ENCODE measurements around the gene TMEM239. TPM values are rescaled to one million over a fixed set of nuclear protein-coding genes. Genes with fewer than 3 reads are reported as not detected.
A peak's percentile ranks its signal among the peaks of the same experiment; 100 is the strongest.

Gene TMEM239
- total and polyA plus RNA-seq, 5 donors from 2014 or later: not detected

GRCh38 chr20:2838170-2838797, 22.1 kb downstream of the TMEM239 start:
- H3K9me3 Mint-ChIP-seq: no peaks in the 10 kb centered on the region
- Histone ChIP-seq H3K9me3 (ENCODE audit: control insufficient read depth in 2 of 2, low read length in 2 of 2) (no peaks in the 10 kb centered on the region), H3K27ac (ENCODE audit: insufficient read depth, low read length, poor library complexity, severe bottlenecking) (no peak overlapping the region), H3K27me3 (ENCODE audit: control insufficient read depth, insufficient read depth, low read length) (no peaks in the 10 kb centered on the region), H3K4me3 (ENCODE audit: low read depth, low read length) (no peak overlapping the region), H3K4me1 (ENCODE audit: control insufficient read depth, insufficient read depth, low read length, poor library complexity, severe bottlenecking) (peaks cover 23% of the 10 kb centered on the region), H3K36me3 (ENCODE audit: control insufficient read depth, insufficient read depth, low read length) (peaks cover 4% of the 10 kb centered on the region)
- peaks cover 10 to 40% (median 17%) of the 10 kb centered on the region in 4 donors for H3K4me1 Mint-ChIP-seq
- ATAC-seq (ENCODE audit: low read depth in 2 of 2) (no peak), DNase-seq (no peak)
- peak overlapping the region in 1 of 3 donors; percentile 36 for H3K27ac Mint-ChIP-seq
- peaks cover 16% of the 10 kb centered on the region for H3K36me3 Mint-ChIP-seq
- peak overlapping the region; percentile 52 to 78 (median 68) for H3K4me3 Mint-ChIP-seq
- no peaks in the 10 kb centered on the region for H3K27me3 Mint-ChIP-seq

GRCh38 chr20:2838847-2839671, 22.9 kb downstream of the TMEM239 start:
- Mint-ChIP-seq H3K9me3 (no peaks in the 10 kb centered on the region), H3K4me3 (peak overlapping the region; percentile 86 to 90 (median 88)), H3K27me3 (no peaks in the 10 kb centered on the region), H3K4me1 (peaks cover 17 to 47% (median 21%) of the 10 kb centered on the region in 4 donors), H3K27ac (peak overlapping the region; percentile 86 to 93 (median 88)), H3K36me3 (peaks cover 16% of the 10 kb centered on the region)
- Histone ChIP-seq H3K27me3 (ENCODE audit: control insufficient read depth, insufficient read depth, low read length) (no peaks in the 10 kb centered on the region), H3K27ac (ENCODE audit: insufficient read depth, low read length, poor library complexity, severe bottlenecking) (no peak overlapping the region), H3K36me3 (ENCODE audit: control insufficient read depth, insufficient read depth, low read length) (peaks cover 4% of the 10 kb centered on the region), H3K4me3 (ENCODE audit: low read depth, low read length) (no peak overlapping the region), H3K9me3 (ENCODE audit: control insufficient read depth in 2 of 2, low read length in 2 of 2) (no peaks in the 10 kb centered on the region), H3K4me1 (ENCODE audit: control insufficient read depth, insufficient read depth, low read length, poor library complexity, severe bottlenecking) (peaks cover 23% of the 10 kb centered on the region)
- no peak for ATAC-seq (ENCODE audit: low read depth in 2 of 2)
- no peak for DNase-seq

GRCh38 chr20:2839732-2840137, 23.6 kb downstream of the TMEM239 start:
- Histone ChIP-seq H3K27ac (ENCODE audit: insufficient read depth, low read length, poor library complexity, severe bottlenecking) (peak overlapping the region; percentile 77), H3K4me3 (ENCODE audit: low read depth, low read length) (no peak overlapping the region), H3K4me1 (ENCODE audit: control insufficient read depth, insufficient read depth, low read length, poor library complexity, severe bottlenecking) (peaks cover 23% of the 10 kb centered on the region), H3K27me3 (ENCODE audit: control insufficient read depth, insufficient read depth, low read length) (no peaks in the 10 kb centered on the region), H3K36me3 (ENCODE audit: control insufficient read depth, insufficient read depth, low read length) (peaks cover 4% of the 10 kb centered on the region), H3K9me3 (ENCODE audit: control insufficient read depth in 2 of 2, low read length in 2 of 2) (no peaks in the 10 kb centered on the region)
- no peak for DNase-seq
- ATAC-seq (ENCODE audit: low read depth in 2 of 2): no peak
- peak overlapping the region; percentile 68 to 93 (median 86) for H3K27ac Mint-ChIP-seq
- no peaks in the 10 kb centered on the region for H3K27me3 Mint-ChIP-seq
- H3K4me3 Mint-ChIP-seq: peak overlapping the region; percentile 86 to 90 (median 88)
- H3K4me1 Mint-ChIP-seq: peaks cover 23 to 52% (median 25%) of the 10 kb centered on the region in 4 donors
- peaks cover 14% of the 10 kb centered on the region for H3K36me3 Mint-ChIP-seq
- no peaks in the 10 kb centered on the region for H3K9me3 Mint-ChIP-seq

GRCh38 chr20:2840138-2840966, 24.2 kb downstream of the TMEM239 start, which contains the start of the genes PCED1A and VPS16:
Gene PCED1A, minus strand, starts transcription at chr20:2840655. Its CDS starts 743 bp downstream, at chr20:2839912.
Gene VPS16, plus strand, starts transcription at chr20:2840745. Its CDS starts 30 bp downstream, at chr20:2840775.
- H3K4me1 Mint-ChIP-seq: peaks cover 24 to 56% (median 27%) of the 10 kb centered on the region in 4 donors
- H3K9me3 Mint-ChIP-seq: no peaks in the 10 kb centered on the region
- H3K9me3 ChIP-seq (ENCODE audit: control insufficient read depth in 2 of 2, low read length in 2 of 2): no peaks in the 10 kb centered on the region
- peak within 1 kb of the TSS; percentile 77 for H3K27ac ChIP-seq (ENCODE audit: insufficient read depth, low read length, poor library complexity, severe bottlenecking)
- H3K4me3 Mint-ChIP-seq: peak within 1 kb of the TSS; percentile 86 to 92 (median 89)
- H3K4me1 ChIP-seq (ENCODE audit: control insufficient read depth, insufficient read depth, low read length, poor library complexity, severe bottlenecking): peaks cover 23% of the 10 kb centered on the region
- no peaks in the 10 kb centered on the region for H3K27me3 Mint-ChIP-seq
- peak within 1 kb of the TSS; percentile 87 for H3K4me3 ChIP-seq (ENCODE audit: low read depth, low read length)
- DNase-seq: peak; percentile 84 to 93 (median 88)
- no peaks in the 10 kb centered on the region for H3K27me3 ChIP-seq (ENCODE audit: control insufficient read depth, insufficient read depth, low read length)
- H3K36me3 Mint-ChIP-seq: peaks cover 8% of the 10 kb centered on the region
- peak within 1 kb of the TSS; percentile 86 to 93 (median 92) for H3K27ac Mint-ChIP-seq
- ATAC-seq (ENCODE audit: low read depth in 2 of 2): peak; percentile 96 to 97
- H3K36me3 ChIP-seq (ENCODE audit: control insufficient read depth, insufficient read depth, low read length): peaks cover 2% of the 10 kb centered on the region

GRCh38 chr20:2840967-2841531, 24.9 kb downstream of the TMEM239 start:
- Histone ChIP-seq H3K4me3 (ENCODE audit: low read depth, low read length) (peak overlapping the region; percentile 87), H3K4me1 (ENCODE audit: control insufficient read depth, insufficient read depth, low read length, poor library complexity, severe bottlenecking) (peaks cover 23% of the 10 kb centered on the region), H3K27ac (ENCODE audit: insufficient read depth, low read length, poor library complexity, severe bottlenecking) (peak overlapping the region; percentile 77), H3K36me3 (ENCODE audit: control insufficient read depth, insufficient read depth, low read length) (peaks cover 2% of the 10 kb centered on the region), H3K27me3 (ENCODE audit: control insufficient read depth, insufficient read depth, low read length) (no peaks in the 10 kb centered on the region), H3K9me3 (ENCODE audit: control insufficient read depth in 2 of 2, low read length in 2 of 2) (no peaks in the 10 kb centered on the region)
- DNase-seq: peak in 1 of 3 donors; percentile 52
- Mint-ChIP-seq H3K27ac (peak overlapping the region; percentile 43 to 92 (median 78)), H3K4me1 (peaks cover 24 to 59% (median 31%) of the 10 kb centered on the region in 4 donors), H3K9me3 (no peaks in the 10 kb centered on the region), H3K27me3 (no peaks in the 10 kb centered on the region), H3K36me3 (peaks cover 7% of the 10 kb centered on the region), H3K4me3 (peak overlapping the region; percentile 85 to 92 (median 88))
- ATAC-seq (ENCODE audit: low read depth in 2 of 2): peak in 1 of 2 donors; percentile 2

- H3K36me3 Mint-ChIP-seq: peaks cover 11% of the 10 kb centered on the region
- H3K27ac Mint-ChIP-seq: no peak overlapping the region
- Histone ChIP-seq H3K4me1 (ENCODE audit: control insufficient read depth, insufficient read depth, low read length, poor library complexity, severe bottlenecking) (peaks cover 10% of the 10 kb centered on the region), H3K4me3 (ENCODE audit: low read depth, low read length) (no peak overlapping the region), H3K27ac (ENCODE audit: insufficient read depth, low read length, poor library complexity, severe bottlenecking) (no peak overlapping the region), H3K27me3 (ENCODE audit: control insufficient read depth, insufficient read depth, low read length) (no peaks in the 10 kb centered on the region), H3K9me3 (ENCODE audit: control insufficient read depth in 2 of 2, low read length in 2 of 2) (no peaks in the 10 kb centered on the region), H3K36me3 (ENCODE audit: control insufficient read depth, insufficient read depth, low read length) (no peaks in the 10 kb centered on the region)
- ATAC-seq (ENCODE audit: low read depth in 2 of 2): no peak
- no peaks in the 10 kb centered on the region for H3K27me3 Mint-ChIP-seq
- DNase-seq: no peak
- peaks cover 0 to 2% (median 0%) of the 10 kb centered on the region in 7 donors for H3K9me3 Mint-ChIP-seq
- peaks cover 18 to 37% (median 28%) of the 10 kb centered on the region in 4 donors for H3K4me1 Mint-ChIP-seq
- H3K4me3 Mint-ChIP-seq: peak overlapping the region in 2 of 4 donors; percentile 12 to 22
Measured at GRCh38 chr20:2845607-2846006, 29.4 kb downstream of the TMEM239 start.

GRCh38 chr20:2846698-2847097, 30.5 kb downstream of the TMEM239 start:
- Histone ChIP-seq H3K9me3 (ENCODE audit: control insufficient read depth in 2 of 2, low read length in 2 of 2) (no peaks in the 10 kb centered on the region), H3K27ac (ENCODE audit: insufficient read depth, low read length, poor library complexity, severe bottlenecking) (no peak overlapping the region), H3K4me1 (ENCODE audit: control insufficient read depth, insufficient read depth, low read length, poor library complexity, severe bottlenecking) (peaks cover 2% of the 10 kb centered on the region), H3K36me3 (ENCODE audit: control insufficient read depth, insufficient read depth, low read length) (no peaks in the 10 kb centered on the region), H3K4me3 (ENCODE audit: low read depth, low read length) (no peak overlapping the region), H3K27me3 (ENCODE audit: control insufficient read depth, insufficient read depth, low read length) (no peaks in the 10 kb centered on the region)
- Mint-ChIP-seq H3K4me3 (no peak overlapping the region), H3K4me1 (peaks cover 18 to 35% (median 25%) of the 10 kb centered on the region in 4 donors), H3K9me3 (peaks cover 0 to 2% (median 0%) of the 10 kb centered on the region in 7 donors), H3K36me3 (peaks cover 11% of the 10 kb centered on the region), H3K27me3 (no peaks in the 10 kb centered on the region), H3K27ac (no peak overlapping the region)
- ATAC-seq (ENCODE audit: low read depth in 2 of 2) (no peak), DNase-seq (no peak)

Data from CD4-positive, CD25-positive, alpha-beta regulatory T cell (primary cell).